Adrenal gland (tissue), 5 donors: ENCODE data around the gene CRADD.
A peak's percentile ranks its signal among the peaks of the same experiment; 100 is the strongest.

Experiments
- POLR2A ChIP-seq, 2 donors: fragments of 450-650 bp; IDR thresholded peaks; one replicate each; pipeline ENCODE4 v1.6.1; 2017; ENCODE audit warnings: antibody characterized with exemption in 2 of 2, mild to moderate bottlenecking in 2 of 2, moderate library complexity in 1 of 2
- TF ChIP-seq, protein P1 (sequence below), 6 experiments: fragments of 450-650 bp in 4 of 6; fragments of 200-600 bp in 2 of 6; sonication (generic) in 1 of 6; IDR thresholded peaks; 1 replicate in 5 of 6; 2 replicates in 1 of 6; pipeline versions ENCODE4 v1.5.1 to v1.8.0; 2016 to 2021; ENCODE audit warnings: antibody characterized with exemption in 6 of 6, mild to moderate bottlenecking in 2 of 6, moderate library complexity in 1 of 6
- donor health status: DM: no; HTN: no; CAD: no.

DNA sequence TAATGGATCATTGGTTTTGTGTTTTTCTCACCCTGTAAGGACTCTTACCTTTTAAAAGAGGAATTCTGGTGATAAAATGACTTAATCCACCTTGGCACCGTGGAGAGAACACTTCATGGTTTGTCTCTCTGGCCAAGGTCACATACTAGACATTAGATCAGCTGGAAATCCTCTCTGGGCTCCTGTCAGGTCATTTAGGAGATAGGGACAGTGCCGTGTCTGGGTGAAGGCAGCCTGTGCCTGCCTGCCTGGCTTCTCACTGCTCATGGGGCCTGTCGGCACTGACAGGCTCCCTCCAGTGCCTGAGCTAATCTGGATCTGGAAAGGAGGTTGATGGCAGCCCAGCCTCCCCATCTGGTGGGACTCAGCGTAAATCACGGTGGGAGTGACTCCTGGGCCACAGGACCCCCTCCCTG lies 5.7 kb downstream of the CRADD start:
- TF ChIP-seq, protein P1, sequence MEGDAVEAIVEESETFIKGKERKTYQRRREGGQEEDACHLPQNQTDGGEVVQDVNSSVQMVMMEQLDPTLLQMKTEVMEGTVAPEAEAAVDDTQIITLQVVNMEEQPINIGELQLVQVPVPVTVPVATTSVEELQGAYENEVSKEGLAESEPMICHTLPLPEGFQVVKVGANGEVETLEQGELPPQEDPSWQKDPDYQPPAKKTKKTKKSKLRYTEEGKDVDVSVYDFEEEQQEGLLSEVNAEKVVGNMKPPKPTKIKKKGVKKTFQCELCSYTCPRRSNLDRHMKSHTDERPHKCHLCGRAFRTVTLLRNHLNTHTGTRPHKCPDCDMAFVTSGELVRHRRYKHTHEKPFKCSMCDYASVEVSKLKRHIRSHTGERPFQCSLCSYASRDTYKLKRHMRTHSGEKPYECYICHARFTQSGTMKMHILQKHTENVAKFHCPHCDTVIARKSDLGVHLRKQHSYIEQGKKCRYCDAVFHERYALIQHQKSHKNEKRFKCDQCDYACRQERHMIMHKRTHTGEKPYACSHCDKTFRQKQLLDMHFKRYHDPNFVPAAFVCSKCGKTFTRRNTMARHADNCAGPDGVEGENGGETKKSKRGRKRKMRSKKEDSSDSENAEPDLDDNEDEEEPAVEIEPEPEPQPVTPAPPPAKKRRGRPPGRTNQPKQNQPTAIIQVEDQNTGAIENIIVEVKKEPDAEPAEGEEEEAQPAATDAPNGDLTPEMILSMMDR (IDR thresholded peaks at IDR 0.05) = no peak
- peak in 1 of 2 donors; percentile 56 for TF ChIP-seq POLR2A (IDR thresholded peaks at IDR 0.05)
